ENCODE measurements around the gene ARPC1A. TPM values are rescaled to one million over a fixed set of nuclear protein-coding genes. Genes with fewer than 3 reads are reported as not detected.

The ARPC1A gene
- polyA plus RNA-seq, 1 donor from 2014 or later: 154 TPM

DNA sequence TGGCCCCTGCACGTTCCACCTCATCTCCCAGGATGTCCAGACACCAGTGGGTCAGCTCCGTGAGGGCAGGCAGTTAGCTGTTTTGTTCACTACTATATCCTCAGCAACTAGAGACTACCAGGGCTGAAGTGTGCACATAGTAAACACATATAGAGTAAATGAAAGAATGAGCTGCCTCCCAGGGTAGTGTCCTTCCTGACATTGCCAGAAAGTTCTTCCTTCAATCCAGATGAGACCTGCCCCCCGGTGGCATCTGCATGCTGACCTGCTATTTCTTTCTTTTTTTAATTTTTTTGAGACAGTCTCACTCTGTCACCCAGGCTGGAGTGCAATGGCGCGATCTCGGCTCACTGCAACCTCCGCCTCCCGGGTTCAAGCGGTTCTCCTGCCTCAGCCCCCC lies 14.0 kb upstream of the ARPC1A start:
- no peaks in the 10 kb centered on the region for H3F3A ChIP-seq (ENCODE audit: insufficient read depth, low read length, poor library complexity, severe bottlenecking)
- H3K36me3 ChIP-seq (ENCODE audit: insufficient read depth, low read length): no peaks in the 10 kb centered on the region
- H4K20me1 ChIP-seq (ENCODE audit: insufficient read depth): no peaks in the 10 kb centered on the region

DNA sequence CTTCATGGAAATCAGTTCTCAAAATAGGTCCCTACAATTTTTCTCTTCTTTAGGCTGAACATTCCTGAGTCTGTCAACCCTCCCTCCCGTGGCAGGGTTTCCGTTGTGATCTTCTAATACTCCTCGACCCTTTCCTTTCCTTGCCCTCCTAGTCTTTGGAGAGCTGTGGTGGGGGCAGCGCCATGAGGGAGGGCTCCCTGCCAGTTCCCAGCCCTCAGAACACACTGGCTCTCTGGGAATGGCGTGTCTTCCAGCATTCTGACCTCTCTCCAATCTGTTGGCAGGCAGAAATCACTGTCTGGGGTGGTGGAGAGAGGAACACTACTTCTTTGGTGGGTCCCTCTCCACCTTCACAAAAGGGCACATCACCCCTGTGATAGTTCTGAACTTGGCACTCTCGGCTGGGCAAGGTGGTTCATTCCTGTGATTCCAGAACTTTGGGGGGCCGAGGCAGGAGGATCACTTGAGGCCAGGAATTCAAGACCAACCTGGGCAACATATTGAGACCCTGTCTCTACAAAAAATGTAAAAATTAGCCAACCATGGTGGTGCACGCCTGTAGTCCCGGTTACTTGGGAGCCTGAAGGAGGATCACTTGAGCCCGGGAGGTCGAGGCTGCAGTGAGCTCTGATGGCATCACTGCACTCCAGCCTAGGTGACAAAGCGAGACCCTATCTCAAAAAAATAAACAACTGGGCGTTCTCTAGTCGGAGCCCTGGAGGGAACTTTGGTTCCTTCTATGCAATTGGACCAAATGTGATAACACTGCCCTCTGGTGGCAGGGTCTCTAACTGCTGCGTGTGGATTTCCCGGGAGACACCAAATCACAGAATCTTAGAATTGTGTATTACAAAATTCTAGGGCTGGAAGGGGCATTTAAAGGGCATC lies 13.1 kb upstream of the ARPC1A start:
- no peaks in the 10 kb centered on the region for H3K36me3 ChIP-seq (ENCODE audit: insufficient read depth, low read length)
- H3K4me2 ChIP-seq (ENCODE audit: low read length): no peak overlapping the region
- no peak overlapping the region for H3K4me3 ChIP-seq (ENCODE audit: low read length)
- H2AFZ ChIP-seq (ENCODE audit: low read depth, low read length): no peak overlapping the region
- H3K27ac ChIP-seq (ENCODE audit: low read length): no peak overlapping the region
- no peaks in the 10 kb centered on the region for H4K20me1 ChIP-seq (ENCODE audit: insufficient read depth)
- H3F3A ChIP-seq (ENCODE audit: insufficient read depth, low read length, poor library complexity, severe bottlenecking): no peaks in the 10 kb centered on the region
- H3K9me2 ChIP-seq (ENCODE audit: insufficient read depth, low read length): no peaks in the 10 kb centered on the region
- no peak overlapping the region for H3K9ac ChIP-seq (ENCODE audit: low read length)
- no peak for TF ChIP-seq EZH2 (IDR thresholded peaks at IDR 0.05; ENCODE audit: borderline replicate concordance, insufficient read depth, low read length, poor library complexity, severe bottlenecking)
- TF ChIP-seq, protein P1, sequence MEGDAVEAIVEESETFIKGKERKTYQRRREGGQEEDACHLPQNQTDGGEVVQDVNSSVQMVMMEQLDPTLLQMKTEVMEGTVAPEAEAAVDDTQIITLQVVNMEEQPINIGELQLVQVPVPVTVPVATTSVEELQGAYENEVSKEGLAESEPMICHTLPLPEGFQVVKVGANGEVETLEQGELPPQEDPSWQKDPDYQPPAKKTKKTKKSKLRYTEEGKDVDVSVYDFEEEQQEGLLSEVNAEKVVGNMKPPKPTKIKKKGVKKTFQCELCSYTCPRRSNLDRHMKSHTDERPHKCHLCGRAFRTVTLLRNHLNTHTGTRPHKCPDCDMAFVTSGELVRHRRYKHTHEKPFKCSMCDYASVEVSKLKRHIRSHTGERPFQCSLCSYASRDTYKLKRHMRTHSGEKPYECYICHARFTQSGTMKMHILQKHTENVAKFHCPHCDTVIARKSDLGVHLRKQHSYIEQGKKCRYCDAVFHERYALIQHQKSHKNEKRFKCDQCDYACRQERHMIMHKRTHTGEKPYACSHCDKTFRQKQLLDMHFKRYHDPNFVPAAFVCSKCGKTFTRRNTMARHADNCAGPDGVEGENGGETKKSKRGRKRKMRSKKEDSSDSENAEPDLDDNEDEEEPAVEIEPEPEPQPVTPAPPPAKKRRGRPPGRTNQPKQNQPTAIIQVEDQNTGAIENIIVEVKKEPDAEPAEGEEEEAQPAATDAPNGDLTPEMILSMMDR (IDR thresholded peaks at IDR 0.05; ENCODE audit: poor library complexity, severe bottlenecking): peak; percentile 63
- TF ChIP-seq SMC3 (conservative IDR thresholded peaks at IDR 0.05; ENCODE audit: poor library complexity): peak; percentile 74
- peak; percentile 67 for TF ChIP-seq RAD21 (conservative IDR thresholded peaks at IDR 0.05)
- TF ChIP-seq, protein P2, sequence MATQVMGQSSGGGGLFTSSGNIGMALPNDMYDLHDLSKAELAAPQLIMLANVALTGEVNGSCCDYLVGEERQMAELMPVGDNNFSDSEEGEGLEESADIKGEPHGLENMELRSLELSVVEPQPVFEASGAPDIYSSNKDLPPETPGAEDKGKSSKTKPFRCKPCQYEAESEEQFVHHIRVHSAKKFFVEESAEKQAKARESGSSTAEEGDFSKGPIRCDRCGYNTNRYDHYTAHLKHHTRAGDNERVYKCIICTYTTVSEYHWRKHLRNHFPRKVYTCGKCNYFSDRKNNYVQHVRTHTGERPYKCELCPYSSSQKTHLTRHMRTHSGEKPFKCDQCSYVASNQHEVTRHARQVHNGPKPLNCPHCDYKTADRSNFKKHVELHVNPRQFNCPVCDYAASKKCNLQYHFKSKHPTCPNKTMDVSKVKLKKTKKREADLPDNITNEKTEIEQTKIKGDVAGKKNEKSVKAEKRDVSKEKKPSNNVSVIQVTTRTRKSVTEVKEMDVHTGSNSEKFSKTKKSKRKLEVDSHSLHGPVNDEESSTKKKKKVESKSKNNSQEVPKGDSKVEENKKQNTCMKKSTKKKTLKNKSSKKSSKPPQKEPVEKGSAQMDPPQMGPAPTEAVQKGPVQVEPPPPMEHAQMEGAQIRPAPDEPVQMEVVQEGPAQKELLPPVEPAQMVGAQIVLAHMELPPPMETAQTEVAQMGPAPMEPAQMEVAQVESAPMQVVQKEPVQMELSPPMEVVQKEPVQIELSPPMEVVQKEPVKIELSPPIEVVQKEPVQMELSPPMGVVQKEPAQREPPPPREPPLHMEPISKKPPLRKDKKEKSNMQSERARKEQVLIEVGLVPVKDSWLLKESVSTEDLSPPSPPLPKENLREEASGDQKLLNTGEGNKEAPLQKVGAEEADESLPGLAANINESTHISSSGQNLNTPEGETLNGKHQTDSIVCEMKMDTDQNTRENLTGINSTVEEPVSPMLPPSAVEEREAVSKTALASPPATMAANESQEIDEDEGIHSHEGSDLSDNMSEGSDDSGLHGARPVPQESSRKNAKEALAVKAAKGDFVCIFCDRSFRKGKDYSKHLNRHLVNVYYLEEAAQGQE (IDR thresholded peaks at IDR 0.05; ENCODE audit: borderline replicate concordance): no peak
- no peak for TF ChIP-seq POLR2AphosphoS5 (IDR thresholded peaks at IDR 0.05)
- no peak for TF ChIP-seq EP300 (conservative IDR thresholded peaks at IDR 0.05; ENCODE audit: poor library complexity, severe bottlenecking)
- no peak for TF ChIP-seq TAF1 (IDR thresholded peaks at IDR 0.05; ENCODE audit: low read depth)
- no peak for TF ChIP-seq MXI1 (conservative IDR thresholded peaks at IDR 0.05; ENCODE audit: poor library complexity, severe bottlenecking)
- H3K27me3 ChIP-seq (ENCODE audit: insufficient read depth, low read depth, low read length): no peaks in the 10 kb centered on the region
- H3K79me2 ChIP-seq (replicated peaks; ENCODE audit: insufficient read depth, low read length): no peaks in the 10 kb centered on the region
- H3K9me3 ChIP-seq (ENCODE audit: low read length): no peaks in the 10 kb centered on the region

More for the DNA sequence above, 14.0 kb upstream of the ARPC1A start:
- Histone ChIP-seq H3K9me3 (ENCODE audit: low read length) (no peaks in the 10 kb centered on the region), H3K4me3 (ENCODE audit: low read length) (no peak overlapping the region), H3K9ac (ENCODE audit: low read length) (no peak overlapping the region), H3K4me2 (ENCODE audit: low read length) (no peak overlapping the region), H3K27me3 (ENCODE audit: insufficient read depth, low read depth, low read length) (no peaks in the 10 kb centered on the region), H3K79me2 (replicated peaks; ENCODE audit: insufficient read depth, low read length) (no peaks in the 10 kb centered on the region), H3K9me2 (ENCODE audit: insufficient read depth, low read length) (no peaks in the 10 kb centered on the region), H3K27ac (ENCODE audit: low read length) (no peak overlapping the region), H2AFZ (ENCODE audit: low read depth, low read length) (no peak overlapping the region)
- no peak for TF ChIP-seq POLR2AphosphoS5 (IDR thresholded peaks at IDR 0.05)
- TF ChIP-seq EZH2 (IDR thresholded peaks at IDR 0.05; ENCODE audit: borderline replicate concordance, insufficient read depth, low read length, poor library complexity, severe bottlenecking): no peak
- TF ChIP-seq MXI1 (conservative IDR thresholded peaks at IDR 0.05; ENCODE audit: poor library complexity, severe bottlenecking): no peak
- no peak for TF ChIP-seq TAF1 (IDR thresholded peaks at IDR 0.05; ENCODE audit: low read depth)
- no peak for TF ChIP-seq EP300 (conservative IDR thresholded peaks at IDR 0.05; ENCODE audit: poor library complexity, severe bottlenecking)
- no peak for TF ChIP-seq SMC3 (conservative IDR thresholded peaks at IDR 0.05; ENCODE audit: poor library complexity)
- TF ChIP-seq RAD21 (conservative IDR thresholded peaks at IDR 0.05): no peak
- TF ChIP-seq, protein P1 (IDR thresholded peaks at IDR 0.05; ENCODE audit: poor library complexity, severe bottlenecking): no peak
- TF ChIP-seq, protein P2 (IDR thresholded peaks at IDR 0.05; ENCODE audit: borderline replicate concordance): no peak

Data from neural cell (in vitro differentiated cells).